WTC11 (cell line): ENCODE results near the gene TCF7L1. TPM values are rescaled to one million over a fixed set of nuclear protein-coding genes. Genes with fewer than 3 reads are reported as not detected.
"Not testable (repeated sequence)": the region's sequence is repeated elsewhere in the genome, so short reads cannot be mapped to it uniquely, and the experiment has no call there.

ENCODE experiments used
- ATAC-seq: fragments of 200-7000 bp; cut with Tn5 transposase; 2 replicates; pipeline ENCODE4 v1.10.0; 2021; ENCODE audit warnings: mild to moderate bottlenecking, moderate library complexity
- CTCF ChIA-PET: fragments of 300-600 bp; sonication (Branson Sonifier 250); formaldehyde crosslinking; loops from one replicate; lab custom pipeline; 2021; ENCODE audit warnings: antibody characterized with exemption; lab: Charles Lee
- POLR2A ChIA-PET: fragments of 350-600 bp; sonication (Branson Sonifier 250); formaldehyde crosslinking; loops from one replicate; lab custom pipeline; 2021; ENCODE audit warnings: antibody characterized with exemption; lab: Charles Lee
- DNase-seq: peaks from one replicate; pipeline ENCODE4 v3.0.0; 2021; ENCODE audit warnings: low spot score
- H3K27ac Mint-ChIP-seq: 2 replicates; pipeline ENCODE4 v1.8.0; 2021; ENCODE audit warnings: mixed read lengths
- H3K27me3 Mint-ChIP-seq: 2 replicates; pipeline ENCODE4 v1.8.0; 2021; ENCODE audit warnings: low read depth, mild to moderate bottlenecking, moderate library complexity, mixed read lengths
- H3K36me3 Mint-ChIP-seq: 2 replicates; pipeline ENCODE4 v1.8.0; 2021; ENCODE audit warnings: mixed read lengths
- H3K4me1 Mint-ChIP-seq: 2 replicates; pipeline ENCODE4 v1.8.0; 2022; ENCODE audit warnings: mixed read lengths
- H3K4me3 Mint-ChIP-seq: 2 replicates; pipeline ENCODE4 v1.8.0; 2021; ENCODE audit warnings: mild to moderate bottlenecking, moderate library complexity, mixed read lengths
- H3K9me3 Mint-ChIP-seq: 2 replicates; pipeline ENCODE4 v1.8.0; 2021; ENCODE audit warnings: mixed read lengths
- ATF1 ChIP-seq: sonication (generic); formaldehyde crosslinking; IDR thresholded peaks from 2 replicates; pipeline ENCODE4 v1.8.1; 2023; ENCODE audit warnings: mild to moderate bottlenecking, moderate library complexity, missing genetic modification reagents
- CBFB ChIP-seq: sonication (generic); formaldehyde crosslinking; IDR thresholded peaks from 2 replicates; pipeline ENCODE4 v1.8.1; 2022; ENCODE audit warnings: mild to moderate bottlenecking, low read depth, missing genetic modification reagents
- ELF4 ChIP-seq: sonication (generic); formaldehyde crosslinking; IDR thresholded peaks from 2 replicates; pipeline ENCODE4 v1.8.1; 2022; ENCODE audit warnings: low read depth, mild to moderate bottlenecking, moderate library complexity, missing genetic modification reagents
- FOXJ3 ChIP-seq: sonication (generic); formaldehyde crosslinking; IDR thresholded peaks from 2 replicates; pipeline ENCODE4 v1.9.0; 2021; ENCODE audit warnings: missing genetic modification reagents, mild to moderate bottlenecking, borderline replicate concordance
- FOXP1 ChIP-seq: sonication (generic); formaldehyde crosslinking; IDR thresholded peaks from 2 replicates; pipeline ENCODE4 v1.8.0; 2022; ENCODE audit warnings: missing genetic modification reagents, mild to moderate bottlenecking, moderate library complexity, borderline replicate concordance
- GABPB1 ChIP-seq: sonication (generic); formaldehyde crosslinking; IDR thresholded peaks from 2 replicates; pipeline ENCODE4 v1.8.1; 2023; ENCODE audit warnings: mild to moderate bottlenecking, missing genetic modification reagents
- HMGA2 ChIP-seq: fragments of 250-450 bp; sonication (Bioruptor Pico); IDR thresholded peaks from 2 replicates; pipeline ENCODE4 v1.4.0; 2021; ENCODE audit warnings: mild to moderate bottlenecking, moderate library complexity
- JAZF1 ChIP-seq: fragments of 250-450 bp; sonication (Bioruptor Pico); IDR thresholded peaks from 2 replicates; pipeline ENCODE4 v1.9.0; 2021; ENCODE audit warnings: moderate library complexity, mild to moderate bottlenecking, inconsistent platforms
- JUN ChIP-seq: sonication (generic); formaldehyde crosslinking; IDR thresholded peaks from 2 replicates; pipeline ENCODE4 v1.8.0; 2023; ENCODE audit warnings: mild to moderate bottlenecking, missing genetic modification reagents
- NFATC4 ChIP-seq: fragments of 250-450 bp; sonication (Bioruptor Pico); IDR thresholded peaks from 2 replicates; pipeline ENCODE4 v1.9.0; 2021; ENCODE audit warnings: mild to moderate bottlenecking
- SMAD4 ChIP-seq: sonication (generic); formaldehyde crosslinking; IDR thresholded peaks from 2 replicates; pipeline ENCODE4 v1.8.0; 2022; ENCODE audit warnings: mild to moderate bottlenecking, missing genetic modification reagents
- SOX15 ChIP-seq: fragments of 250-450 bp; sonication (Bioruptor Pico); IDR thresholded peaks from 2 replicates; pipeline ENCODE4 v1.9.0; 2021; ENCODE audit warnings: mild to moderate bottlenecking
- USF2 ChIP-seq: sonication (generic); formaldehyde crosslinking; IDR thresholded peaks from 2 replicates; pipeline ENCODE4 v1.8.1; 2023; ENCODE audit warnings: mild to moderate bottlenecking, missing genetic modification reagents, moderate library complexity
- ZBTB43 ChIP-seq: sonication (generic); formaldehyde crosslinking; IDR thresholded peaks from 2 replicates; pipeline ENCODE4 v1.8.1; 2023; ENCODE audit warnings: mild to moderate bottlenecking, missing genetic modification reagents
- ZNF138 ChIP-seq: sonication (generic); formaldehyde crosslinking; conservative IDR thresholded peaks from 2 replicates; pipeline ENCODE4 v1.8.1; 2022; ENCODE audit warnings: mild to moderate bottlenecking, moderate library complexity, missing genetic modification reagents
- ZNF263 ChIP-seq: sonication (generic); formaldehyde crosslinking; IDR thresholded peaks from 2 replicates; pipeline ENCODE4 v1.8.1; 2022; ENCODE audit warnings: low read depth, mild to moderate bottlenecking, moderate library complexity, missing genetic modification reagents
- ZNF396 ChIP-seq: fragments of 250-450 bp; sonication (Bioruptor Pico); IDR thresholded peaks from 2 replicates; pipeline ENCODE4 v1.8.0; 2021; ENCODE audit warnings: mild to moderate bottlenecking, moderate library complexity, borderline replicate concordance
- total RNA-seq: library from RNA; stranded (reverse); gene quantifications from 3 replicates; pipeline ENCODE4 v1.2.3, GENCODE V29; 2021
- TF ChIP-seq, protein P1 (sequence below): sonication (generic); formaldehyde crosslinking; IDR thresholded peaks from 2 replicates; pipeline ENCODE4 v1.8.1; 2023; ENCODE audit warnings: mild to moderate bottlenecking, missing genetic modification reagents, moderate library complexity
- TF ChIP-seq, protein P2 (sequence below): fragments of 250-450 bp; sonication (Bioruptor Pico); IDR thresholded peaks from 2 replicates; pipeline ENCODE4 v1.8.0; 2021; ENCODE audit warnings: mild to moderate bottlenecking

The TCF7L1 gene
- total RNA-seq, 1 experiment from 2014 or later, result 104 TPM

DNA sequence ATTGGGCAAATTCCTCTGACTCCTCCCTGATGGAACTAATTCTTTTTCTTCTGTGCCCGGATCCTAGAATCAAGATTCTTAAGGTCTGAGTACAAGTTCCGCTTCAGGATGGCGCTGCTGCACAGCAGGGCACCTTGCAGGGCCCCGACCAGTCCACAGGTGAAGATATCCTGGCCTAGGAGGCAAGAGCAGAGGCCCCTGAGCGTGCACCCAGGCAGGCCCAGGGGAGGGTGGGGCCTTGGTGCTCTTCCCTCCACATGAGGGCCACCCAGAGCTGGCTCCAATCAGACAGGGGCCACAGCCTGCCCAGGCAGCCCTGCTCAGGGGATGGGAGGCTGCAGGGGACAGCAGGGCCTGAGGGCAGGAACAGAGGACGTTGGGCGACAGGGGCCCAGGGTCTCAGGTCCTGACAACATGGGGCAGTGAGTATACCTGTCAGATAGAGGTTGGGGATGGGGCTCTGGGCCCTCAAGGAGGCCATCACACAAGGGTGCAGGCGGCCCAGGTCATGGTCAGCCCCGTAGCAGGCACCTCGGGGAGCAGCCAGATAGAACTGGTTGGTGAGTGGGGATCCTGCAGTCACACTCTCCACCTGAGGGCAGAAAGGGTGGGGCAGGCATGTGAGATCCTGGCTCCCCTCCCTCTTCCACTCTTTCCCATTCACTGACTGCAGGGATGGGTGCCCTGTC lies 210.2 kb downstream of the TCF7L1 start:
- POLR2A ChIA-PET, H3K9me3 Mint-ChIP-seq, CTCF ChIA-PET, DNase-seq, H3K27ac Mint-ChIP-seq, H3K27me3 Mint-ChIP-seq, H3K4me3 Mint-ChIP-seq: not testable (repeated sequence)
- peak; percentile 24; the same call in 1 of the 2 replicates for ATAC-seq
- Mint-ChIP-seq H3K36me3 (peaks cover 12% of the 10 kb centered on the region; the same call in 1 of the 2 replicates), H3K4me1 (peaks cover 11% of the 10 kb centered on the region)

DNA sequence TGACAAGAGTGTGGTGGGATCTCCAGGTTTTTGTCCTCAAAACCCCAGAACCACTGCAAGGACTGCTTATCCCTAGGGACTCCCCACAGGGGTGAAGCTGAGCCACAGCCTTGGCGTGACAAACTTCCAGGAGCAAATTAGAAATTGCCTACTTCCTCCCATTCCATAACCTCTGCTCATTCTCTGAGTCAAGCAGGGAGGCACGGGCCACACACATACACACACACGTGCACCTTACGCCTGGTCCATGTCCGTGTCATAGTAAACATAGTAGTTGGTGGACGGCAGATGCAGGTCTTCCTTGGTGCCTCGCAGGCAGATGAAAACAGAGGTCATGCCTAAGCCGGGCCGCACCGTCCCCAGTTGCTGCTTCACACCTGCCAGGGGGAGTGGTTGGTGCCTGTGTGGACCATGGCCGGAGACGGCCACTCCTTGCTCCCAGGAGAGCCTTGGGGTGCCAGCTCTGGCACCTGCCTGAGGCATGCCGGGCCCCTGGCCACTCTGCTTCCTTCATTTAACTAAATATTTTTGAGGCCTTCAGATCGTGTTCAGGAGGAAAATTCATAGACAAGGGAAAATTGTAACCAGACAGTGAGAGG lies 211.3 kb downstream of the TCF7L1 start:
- H3K4me1 Mint-ChIP-seq, result peaks cover 11% of the 10 kb centered on the region
- no peaks in the 10 kb centered on the region for H3K9me3 Mint-ChIP-seq
- no peak overlapping the region for H3K4me3 Mint-ChIP-seq
- H3K36me3 Mint-ChIP-seq, result peaks cover 17% of the 10 kb centered on the region
- no peak for DNase-seq
- ChIA-PET CTCF (no interaction called here), POLR2A (no interaction called here)
- no peak overlapping the region for H3K27ac Mint-ChIP-seq
- TF ChIP-seq GABPB1 (no peak), SOX15 (CRISPR knock-in tag) (no peak), HMGA2 (no peak), NFATC4 (CRISPR knock-in tag) (no peak), FOXP1 (CRISPR knock-in tag) (no peak), JUN (CRISPR knock-in tag) (no peak), ZBTB43 (no peak), ZNF396 (CRISPR knock-in tag) (no peak), USF2 (no peak), FOXJ3 (CRISPR knock-in tag) (no peak), ZNF138 (CRISPR knock-in tag) (no peak), SMAD4 (CRISPR knock-in tag) (no peak), ELF4 (no peak), CBFB (no peak), JAZF1 (no peak), ATF1 (CRISPR knock-in tag) (no peak)
- TF ChIP-seq, protein P1, sequence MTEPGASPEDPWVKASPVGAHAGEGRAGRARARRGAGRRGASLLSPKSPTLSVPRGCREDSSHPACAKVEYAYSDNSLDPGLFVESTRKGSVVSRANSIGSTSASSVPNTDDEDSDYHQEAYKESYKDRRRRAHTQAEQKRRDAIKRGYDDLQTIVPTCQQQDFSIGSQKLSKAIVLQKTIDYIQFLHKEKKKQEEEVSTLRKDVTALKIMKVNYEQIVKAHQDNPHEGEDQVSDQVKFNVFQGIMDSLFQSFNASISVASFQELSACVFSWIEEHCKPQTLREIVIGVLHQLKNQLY (CRISPR knock-in tag), result no peak
- TF ChIP-seq, protein P2, sequence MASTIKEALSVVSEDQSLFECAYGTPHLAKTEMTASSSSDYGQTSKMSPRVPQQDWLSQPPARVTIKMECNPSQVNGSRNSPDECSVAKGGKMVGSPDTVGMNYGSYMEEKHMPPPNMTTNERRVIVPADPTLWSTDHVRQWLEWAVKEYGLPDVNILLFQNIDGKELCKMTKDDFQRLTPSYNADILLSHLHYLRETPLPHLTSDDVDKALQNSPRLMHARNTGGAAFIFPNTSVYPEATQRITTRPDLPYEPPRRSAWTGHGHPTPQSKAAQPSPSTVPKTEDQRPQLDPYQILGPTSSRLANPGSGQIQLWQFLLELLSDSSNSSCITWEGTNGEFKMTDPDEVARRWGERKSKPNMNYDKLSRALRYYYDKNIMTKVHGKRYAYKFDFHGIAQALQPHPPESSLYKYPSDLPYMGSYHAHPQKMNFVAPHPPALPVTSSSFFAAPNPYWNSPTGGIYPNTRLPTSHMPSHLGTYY (CRISPR knock-in tag), result no peak
- no peaks in the 10 kb centered on the region for H3K27me3 Mint-ChIP-seq
- no peak for ATAC-seq

- H3K27me3 Mint-ChIP-seq, result no peaks in the 10 kb centered on the region
- ChIA-PET POLR2A (no interaction called here), CTCF (interaction anchor here (1.3 kb wide), 1 partner anchor 281 kb away, joined by 4 read pairs; no protein-coding TSS in a partner anchor)
Measured at GRCh38 chr2:85347599-85347998, 214.4 kb downstream of the TCF7L1 start.

More at GRCh38 chr2:85347599-85347998, 214.4 kb downstream of the TCF7L1 start:
- Mint-ChIP-seq H3K4me1 (peaks cover 5% of the 10 kb centered on the region; the same call in 1 of the 2 replicates), H3K9me3 (no peaks in the 10 kb centered on the region), H3K36me3 (peaks cover 33% of the 10 kb centered on the region), H3K27ac (no peak overlapping the region), H3K4me3 (no peak overlapping the region)
- ATAC-seq (no peak), DNase-seq (no peak)
- no peak for TF ChIP-seq ZNF263
